H9 (cell line): ENCODE measurements around the gene NUAK2. TPM values are rescaled to one million over a fixed set of nuclear protein-coding genes. Genes with fewer than 3 reads are reported as not detected.

Experiments
- DNase-seq: peaks from one replicate; pipeline ENCODE4 v3.0.0-alpha.2; 2017
- H2AFZ ChIP-seq: one replicate; pipeline ENCODE4 v1.6.1; 2013; ENCODE audit warnings: mild to moderate bottlenecking, low read length, control low read depth, moderate library complexity
- H2AK5ac ChIP-seq: 2 replicates; pipeline ENCODE4 v1.6.1; 2013; ENCODE audit warnings: low read length, control low read depth, mixed read lengths; ENCODE audit not compliant: insufficient read length
- H2BK120ac ChIP-seq: one replicate; pipeline ENCODE4 v1.6.1; 2013; ENCODE audit warnings: low read depth, mild to moderate bottlenecking, low read length, control low read depth, inconsistent platforms; ENCODE audit not compliant: poor library complexity, severe bottlenecking
- H2BK12ac ChIP-seq: 2 replicates; pipeline ENCODE4 v1.6.1; 2013; ENCODE audit warnings: low read length, control low read depth, mixed read lengths, low read depth; ENCODE audit not compliant: insufficient read length
- H2BK15ac ChIP-seq: 2 replicates; pipeline ENCODE4 v1.6.1; 2013; ENCODE audit warnings: low read depth, low read length, control low read depth
- H2BK20ac ChIP-seq: one replicate; pipeline ENCODE4 v1.6.1; 2013; ENCODE audit warnings: low read depth, mild to moderate bottlenecking, low read length, control low read depth, inconsistent platforms; ENCODE audit not compliant: poor library complexity, severe bottlenecking
- H2BK5ac ChIP-seq: 2 replicates; pipeline ENCODE4 v1.6.1; 2013; ENCODE audit warnings: low read length, control low read depth, mixed read lengths; ENCODE audit not compliant: insufficient read length
- H3K14ac ChIP-seq: 2 replicates; pipeline ENCODE4 v1.6.1; 2013; ENCODE audit warnings: low read length, control low read depth; ENCODE audit not compliant: insufficient read depth
- H3K18ac ChIP-seq: 2 replicates; pipeline ENCODE4 v1.6.1; 2013; ENCODE audit warnings: low read depth, mild to moderate bottlenecking, mixed read lengths, low read length, control low read depth; ENCODE audit not compliant: insufficient read length
- H3K23ac ChIP-seq: 2 replicates; pipeline ENCODE4 v1.6.1; 2013; ENCODE audit warnings: low read length, control low read depth, mixed read lengths, low read depth; ENCODE audit not compliant: insufficient read length
- H3K23me2 ChIP-seq: 2 replicates; pipeline ENCODE4 v1.6.1; 2013; ENCODE audit warnings: low read depth, mild to moderate bottlenecking, mixed read lengths, low read length, control low read depth; ENCODE audit not compliant: insufficient read length, poor library complexity, severe bottlenecking
- H3K27ac ChIP-seq: 2 replicates; pipeline ENCODE4 v1.5.1; 2013; ENCODE audit warnings: low read length, control low read depth, mixed read lengths, low read depth; ENCODE audit not compliant: insufficient read length
- H3K27me3 ChIP-seq: 2 replicates; pipeline ENCODE4 v1.6.1; 2013; ENCODE audit warnings: low read length, control low read depth, inconsistent platforms; ENCODE audit not compliant: insufficient read depth
- H3K4ac ChIP-seq: 2 replicates; pipeline ENCODE4 v1.6.1; 2013; ENCODE audit warnings: low read depth, mild to moderate bottlenecking, control low read depth, inconsistent platforms, low read length, moderate library complexity
- H3K4me1 ChIP-seq: 2 replicates; pipeline ENCODE4 v1.6.1; 2013; ENCODE audit warnings: low read length, control low read depth, inconsistent platforms; ENCODE audit not compliant: insufficient read depth
- H3K4me2 ChIP-seq: 2 replicates; pipeline ENCODE4 v1.6.1; 2013; ENCODE audit warnings: low read length, control low read depth, mixed read lengths; ENCODE audit not compliant: insufficient read length, insufficient read depth
- H3K56ac ChIP-seq: 2 replicates; pipeline ENCODE4 v1.6.1; 2013; ENCODE audit warnings: low read depth, mild to moderate bottlenecking, mixed read lengths, low read length, control low read depth; ENCODE audit not compliant: insufficient read length
- H3K79me1 ChIP-seq: 2 replicates; pipeline ENCODE4 v1.6.1; 2013; ENCODE audit warnings: low read depth, mild to moderate bottlenecking, moderate library complexity, low read length, control low read depth, inconsistent platforms; ENCODE audit not compliant: insufficient read depth, poor library complexity, severe bottlenecking
- H3K79me2 ChIP-seq: 2 replicates; pipeline ENCODE4 v1.6.1; 2013; ENCODE audit warnings: low read length, control low read depth, inconsistent platforms; ENCODE audit not compliant: insufficient read depth
- H3K9ac ChIP-seq: 2 replicates; pipeline ENCODE4 v1.6.1; 2013; ENCODE audit warnings: low read length, control low read depth, mixed read lengths; ENCODE audit not compliant: insufficient read length; ENCODE audit errors: extremely low read depth
- H3K9me3 ChIP-seq: one replicate; pipeline ENCODE4 v1.6.1; 2013; ENCODE audit warnings: low read depth, low read length, inconsistent platforms; ENCODE audit not compliant: control insufficient read depth
- H3T11ph ChIP-seq: one replicate; pipeline ENCODE4 v1.6.1; 2013; ENCODE audit warnings: mild to moderate bottlenecking, low read length, control low read depth, inconsistent platforms
- H4K20me1 ChIP-seq: one replicate; pipeline ENCODE4 v1.6.1; 2013; ENCODE audit not compliant: control insufficient read depth, insufficient read length, insufficient read depth
- H4K5ac ChIP-seq: 2 replicates; pipeline ENCODE4 v1.6.1; 2013; ENCODE audit warnings: low read depth, mild to moderate bottlenecking, mixed read lengths, low read length, control low read depth; ENCODE audit not compliant: insufficient read length
- H4K8ac ChIP-seq: replicated peaks from 2 replicates; pipeline ENCODE4 v1.6.1; 2013; ENCODE audit warnings: low read length, control low read depth, mixed read lengths, low read depth; ENCODE audit not compliant: insufficient read length
- H4K91ac ChIP-seq: 2 replicates; pipeline ENCODE4 v1.6.1; 2013; ENCODE audit warnings: low read depth, mild to moderate bottlenecking, moderate library complexity, mixed read lengths, low read length, control low read depth; ENCODE audit not compliant: insufficient read length
- H3K27ac Mint-ChIP-seq, 3 experiments: 2 replicates in 2 of 3; 3 replicates in 1 of 3; pipeline ENCODE4 v1.8.0; 2020 to 2021; ENCODE audit warnings: mixed read lengths in 3 of 3, mild to moderate bottlenecking in 1 of 3, moderate library complexity in 1 of 3
- H3K27me3 Mint-ChIP-seq: 2 replicates; pipeline ENCODE4 v1.8.0; 2021; ENCODE audit warnings: low read depth, mild to moderate bottlenecking, moderate library complexity, mixed read lengths
- H3K36me3 Mint-ChIP-seq, 3 experiments: 2 replicates in 2 of 3; 3 replicates in 1 of 3; pipeline ENCODE4 v1.8.0; 2020 to 2021; ENCODE audit warnings: low read depth in 3 of 3, mixed read lengths in 3 of 3; ENCODE audit not compliant: insufficient read depth in 1 of 3
- H3K4me1 Mint-ChIP-seq, 2 experiments: 2 replicates each; pipeline ENCODE4 v1.8.0; 2020; ENCODE audit warnings: mixed read lengths in 2 of 2
- H3K4me3 Mint-ChIP-seq, 2 experiments: 2 replicates in 1 of 2; 3 replicates in 1 of 2; pipeline ENCODE4 v1.8.0; 2020 to 2021; ENCODE audit warnings: mild to moderate bottlenecking in 2 of 2, mixed read lengths in 2 of 2, moderate library complexity in 1 of 2
- H3K9me3 Mint-ChIP-seq, 2 experiments: 2 replicates in 1 of 2; 3 replicates in 1 of 2; pipeline ENCODE4 v1.8.0; 2020; ENCODE audit warnings: mild to moderate bottlenecking in 2 of 2, mixed read lengths in 2 of 2, moderate library complexity in 1 of 2
- CTCF ChIP-seq: fragments of 200-600 bp; sonication (generic); conservative IDR thresholded peaks from 3 replicates; pipeline ENCODE4 v1.8.0; 2021; ENCODE audit warnings: antibody characterized with exemption, mild to moderate bottlenecking
- WGBS: extraction: QIAGEN DNeasy Blood & Tissue Kit; methylation state at CpG from one replicate; pipeline ENCODE4 v1.1.7; 2013; ENCODE audit warnings: missing lambda C conversion rate, low lambda C conversion rate, mixed read lengths; ENCODE audit not compliant: insufficient read length; ENCODE audit errors: extremely low coverage; 5-methylcytosine and 5-hydroxymethylcytosine counted together
- total RNA-seq: library from RNA; stranded (reverse); gene quantifications from 2 replicates; pipeline ENCODE4 v1.2.1, GENCODE V29; 2021

The NUAK2 gene
- total RNA-seq, 1 experiment from 2014 or later = 15.4 TPM

DNA sequence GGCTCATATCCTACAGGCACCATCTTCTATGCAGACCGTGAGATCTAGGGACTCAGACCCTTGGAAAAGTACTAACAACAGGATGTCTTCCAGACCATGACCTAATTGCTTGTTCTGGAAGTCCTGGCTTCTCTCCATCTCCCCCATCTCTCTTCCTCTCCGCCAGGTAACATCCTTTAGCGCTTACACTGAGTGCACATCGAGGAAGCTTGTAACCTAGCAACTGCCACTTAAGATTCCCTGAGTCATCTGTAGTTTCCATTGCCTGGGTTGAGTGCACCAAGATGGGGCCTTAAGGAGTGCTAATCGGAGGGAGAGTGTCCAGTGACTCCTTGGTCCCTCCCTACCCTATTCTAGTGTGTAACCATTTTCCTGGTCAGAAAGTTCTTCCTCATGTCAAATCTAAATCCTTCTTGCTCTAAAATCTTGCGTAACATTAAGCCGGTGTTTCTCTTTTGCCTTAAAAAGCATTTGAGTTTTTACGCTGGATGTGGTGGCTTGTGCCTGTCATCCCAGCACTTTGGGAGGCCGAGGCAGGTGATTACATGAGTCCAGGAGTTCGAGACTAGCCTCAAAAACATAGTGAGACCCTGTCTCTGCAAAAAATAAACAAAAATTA lies 25.5 kb upstream of the NUAK2 start:
- no peak overlapping the region for H2BK5ac ChIP-seq
- H3K9me3 Mint-ChIP-seq = no peaks in the 10 kb centered on the region
- no peak overlapping the region for H3K4me2 ChIP-seq
- H3K4ac ChIP-seq = no peak overlapping the region
- no peaks in the 10 kb centered on the region for H3K9me3 ChIP-seq
- WGBS = no CpG with 5 or more reads among the region's 10 CpGs
- no peak overlapping the region for H2BK120ac ChIP-seq
- peaks cover 0 to 2% (median 0%) of the 10 kb centered on the region in 3 experiments; a peak in 2 of 7 replicates for H3K36me3 Mint-ChIP-seq
- no peak overlapping the region for H2BK20ac ChIP-seq
- peaks cover 56 to 59% of the 10 kb centered on the region in 2 experiments for H3K4me1 Mint-ChIP-seq
- H2AFZ ChIP-seq = no peak overlapping the region
- H2BK15ac ChIP-seq = no peak overlapping the region
- peaks cover 12% of the 10 kb centered on the region; the same call in 1 of the 2 replicates for H3K27me3 ChIP-seq
- H2BK12ac ChIP-seq = no peak overlapping the region
- no peaks in the 10 kb centered on the region for H3K79me1 ChIP-seq
- peaks cover 55% of the 10 kb centered on the region for H3K27me3 Mint-ChIP-seq
- H3K4me3 Mint-ChIP-seq = no peak overlapping the region
- H3K23me2 ChIP-seq = peaks cover 4% of the 10 kb centered on the region
- no peak overlapping the region for H3K14ac ChIP-seq
- no peak overlapping the region for H3T11ph ChIP-seq
- no peaks in the 10 kb centered on the region for H3K79me2 ChIP-seq
- H3K18ac ChIP-seq = no peak overlapping the region
- no peak overlapping the region for H2AK5ac ChIP-seq
- no peak overlapping the region for H4K91ac ChIP-seq
- H3K56ac ChIP-seq = no peak overlapping the region
- no peak overlapping the region for H3K27ac ChIP-seq
- no peak overlapping the region for H3K23ac ChIP-seq
- no peak overlapping the region for H4K5ac ChIP-seq
- no peak overlapping the region for H3K9ac ChIP-seq
- H3K27ac Mint-ChIP-seq = peak overlapping the region in 1 of 3 experiments; percentile 16; a peak in 1 of 7 replicates
- TF ChIP-seq CTCF = no peak
- H4K20me1 ChIP-seq = no peaks in the 10 kb centered on the region
- no peak overlapping the region for H4K8ac ChIP-seq
- peaks cover 3% of the 10 kb centered on the region; the same call in 1 of the 2 replicates for H3K4me1 ChIP-seq
- DNase-seq = no peak
